Measurements from ENCODE around the gene PTPRU. TPM values are rescaled to one million over a fixed set of nuclear protein-coding genes. Genes with fewer than 3 reads are reported as not detected.

The PTPRU gene
- total RNA-seq, 1 experiment from 2014 or later, result 54.5 TPM

- H3K27ac Mint-ChIP-seq (ENCODE audit: unreplicated experiment), result no peak overlapping the region
- TF ChIP-seq CTCF (IDR thresholded peaks at IDR 0.05; ENCODE audit: unreplicated experiment), result no peak
- peaks cover 3% of the 10 kb centered on the region for H3K9me3 Mint-ChIP-seq (ENCODE audit: low read depth, unreplicated experiment)
- peaks cover 99% of the 10 kb centered on the region for H3K27me3 Mint-ChIP-seq (ENCODE audit: unreplicated experiment)
- CTCF ChIA-PET, result interaction anchor here (0.6 kb wide), 1 partner anchor 855 kb away, joined by 4 read pairs; no protein-coding TSS in a partner anchor
- H3K4me3 Mint-ChIP-seq (ENCODE audit: low read depth, unreplicated experiment), result no peak overlapping the region
- no peak for DNase-seq
- H3K4me1 Mint-ChIP-seq (ENCODE audit: low read depth, unreplicated experiment), result no peaks in the 10 kb centered on the region
- intact Hi-C loops (cut with micrococcal nuclease; ENCODE audit: unreplicated experiment), result no loop called here
- no TSS peak for BruUV-seq (replicated peaks)
- H3K36me3 Mint-ChIP-seq (ENCODE audit: insufficient read depth, unreplicated experiment), result peaks cover 5% of the 10 kb centered on the region
Measured at GRCh38 chr1:29371332-29371731, 135.0 kb downstream of the PTPRU start.

- peaks cover 5% of the 10 kb centered on the region for H3K36me3 Mint-ChIP-seq (ENCODE audit: insufficient read depth, unreplicated experiment)
- no peak for DNase-seq
- intact Hi-C loops (cut with micrococcal nuclease; ENCODE audit: unreplicated experiment), result no loop called here
- H3K9me3 Mint-ChIP-seq (ENCODE audit: low read depth, unreplicated experiment), result peaks cover 5% of the 10 kb centered on the region
- peaks cover 99% of the 10 kb centered on the region for H3K27me3 Mint-ChIP-seq (ENCODE audit: unreplicated experiment)
- no TSS peak for BruUV-seq (replicated peaks)
- H3K27ac Mint-ChIP-seq (ENCODE audit: unreplicated experiment), result no peak overlapping the region
- CTCF ChIA-PET, result no interaction called here
- no peak for TF ChIP-seq CTCF (IDR thresholded peaks at IDR 0.05; ENCODE audit: unreplicated experiment)
- H3K4me1 Mint-ChIP-seq (ENCODE audit: low read depth, unreplicated experiment), result no peaks in the 10 kb centered on the region
- no peak overlapping the region for H3K4me3 Mint-ChIP-seq (ENCODE audit: low read depth, unreplicated experiment)
Measured at GRCh38 chr1:29372108-29372507, 135.8 kb downstream of the PTPRU start.

Other genes starting within 250 kb of the PTPRU start
- 0.15 TPM in 1 of 2 replicates, not detected in the other for gene TMEM200B, start 112.6 kb upstream of the PTPRU start, total RNA-seq (2022)
- 64.8 and 65.4 TPM in 2 replicates for gene SRSF4, start 54.6 kb upstream of the PTPRU start, total RNA-seq (2022)
- gene MECR, start 5.6 kb upstream of the PTPRU start, total RNA-seq (2022), result 45.9 and 46.8 TPM in 2 replicates